K562 (cell line): ENCODE measurements around the gene NIM1K. TPM values are rescaled to one million over a fixed set of nuclear protein-coding genes. Genes with fewer than 3 reads are reported as not detected.

ENCODE experiments used
- ATAC-seq: fragments of 200-7000 bp; cut with Tn5 transposase; 3 replicates; pipeline ENCODE4 v1.9.1; 2020; ENCODE audit warnings: moderate library complexity
- BruUV-seq: library from RNA; stranded (reverse); fragments of 400-500 nt; replicated peaks from 2 replicates; lab custom pipeline; 2021; lab: Mats Ljungman, UMichigan
- CTCF ChIA-PET: fragments of 300-600 bp; formaldehyde crosslinking; extraction: SDS; loops from one replicate; lab custom pipeline; 2021; ENCODE audit warnings: low intra/inter-chr PET ratio; lab: Yijun Ruan, JAX
- POLR2A ChIA-PET: fragments of 300-600, 350-650 bp; sonication (Branson Sonifier 250); formaldehyde crosslinking; extraction: SDS; loops from one replicate; lab custom pipeline; 2021; ENCODE audit warnings: antibody characterized with exemption, inconsistent platforms; lab: Yijun Ruan, JAX
- DNase-seq, 4 experiments: peaks; one replicate each; pipeline versions ENCODE4 v3.0.0 to v3.0.0-alpha.2; 2011 to 2018; ENCODE audit warnings: low spot score in 3 of 4, mixed read lengths in 3 of 4; ENCODE audit errors: extremely low read depth in 1 of 4
- FAIRE-seq: peaks from 2 replicates; lab custom pipeline; 2011; peaks lifted over from hg19 to GRCh38; lab: Jason Lieb, UNC
- H2AFZ ChIP-seq: 2 replicates; pipeline ENCODE4 v1.6.0; 2011; ENCODE audit warnings: low read depth, low read length, control low read depth, inconsistent platforms
- H3K27ac ChIP-seq: fragments of 200-600 bp; 3 replicates; pipeline ENCODE4 v1.8.0; 2011; ENCODE audit warnings: low read depth, mild to moderate bottlenecking, control low read depth, inconsistent platforms, low read length, moderate library complexity, mixed read lengths; ENCODE audit errors: extremely low read depth
- H3K27me3 ChIP-seq, 2 experiments: fragments of 300-600 bp in 1 of 2; 2 replicates in 1 of 2; 3 replicates in 1 of 2; pipeline versions ENCODE4 v1.6.0 to v1.8.0; 2011; ENCODE audit warnings: inconsistent platforms in 2 of 2, low read length in 2 of 2, mild to moderate bottlenecking in 1 of 2, mixed read lengths in 1 of 2, moderate library complexity in 1 of 2; ENCODE audit not compliant: control insufficient read depth in 2 of 2, insufficient read depth in 2 of 2
- H3K36me3 ChIP-seq: fragments of 300-600 bp; 3 replicates; pipeline ENCODE4 v1.8.0; 2011; ENCODE audit warnings: mild to moderate bottlenecking, low read length, inconsistent platforms; ENCODE audit not compliant: control insufficient read depth, insufficient read depth
- H3K4me1 ChIP-seq, 2 experiments: fragments of 200-600 bp in 1 of 2; replicated peaks in 1 of 2; 2 replicates in 1 of 2; 3 replicates in 1 of 2; pipeline versions ENCODE4 v1.5.1 to v1.8.0; 2011; ENCODE audit warnings: inconsistent platforms in 2 of 2, low read length in 2 of 2, mild to moderate bottlenecking in 1 of 2, mixed read lengths in 1 of 2, moderate library complexity in 1 of 2; ENCODE audit not compliant: control insufficient read depth in 2 of 2, insufficient read depth in 2 of 2
- H3K4me2 ChIP-seq: 2 replicates; pipeline ENCODE4 v1.6.1; 2011; ENCODE audit warnings: low read length, control low read depth, inconsistent platforms, mixed read lengths; ENCODE audit not compliant: insufficient read depth
- H3K4me3 ChIP-seq: fragments of 200-600 bp; sonication (generic), shearing (Covaris generic); 2 replicates; pipeline ENCODE4 v1.5.1; 2016; ENCODE audit warnings: control low read depth, inconsistent platforms
- H3K79me2 ChIP-seq: fragments of 200-600 bp; 3 replicates; pipeline ENCODE4 v1.8.0; 2011; ENCODE audit warnings: low read length, inconsistent platforms; ENCODE audit not compliant: control insufficient read depth, insufficient read depth
- H3K9ac ChIP-seq, 2 experiments: 2 replicates each; pipeline versions ENCODE4 v1.6.0 to v1.6.1; 2011; ENCODE audit warnings: low read depth in 2 of 2, low read length in 2 of 2, control low read depth in 1 of 2, inconsistent platforms in 1 of 2, mild to moderate bottlenecking in 1 of 2, mixed read lengths in 1 of 2; ENCODE audit not compliant: insufficient read depth in 1 of 2
- H3K9me1 ChIP-seq: one replicate; pipeline ENCODE4 v1.6.0; 2011; ENCODE audit warnings: inconsistent platforms, mild to moderate bottlenecking, low read length, moderate library complexity; ENCODE audit not compliant: control insufficient read depth, insufficient read depth
- H3K9me3 ChIP-seq: replicated peaks from 2 replicates; pipeline ENCODE4 v1.5.1; 2011; ENCODE audit warnings: low read depth, low read length, inconsistent platforms; ENCODE audit not compliant: control insufficient read depth, insufficient read depth
- H4K20me1 ChIP-seq: replicated peaks from 2 replicates; pipeline ENCODE4 v1.6.1; 2011; ENCODE audit warnings: low read length, inconsistent platforms, mixed read lengths; ENCODE audit not compliant: control insufficient read depth, insufficient read depth
- HDAC3 ChIP-seq: fragments of 450-650 bp; IDR thresholded peaks from 2 replicates; pipeline ENCODE4 v1.6.1; 2018; ENCODE audit warnings: borderline replicate concordance, mild to moderate bottlenecking, moderate library complexity; ENCODE audit not compliant: partially characterized antibody
- NUFIP1 ChIP-seq: fragments of 450-650 bp; IDR thresholded peaks from 2 replicates; pipeline ENCODE4 v1.6.1; 2018; ENCODE audit not compliant: partially characterized antibody
- POU5F1 ChIP-seq: fragments of 150-350 bp; IDR thresholded peaks from 2 replicates; pipeline ENCODE4 v1.6.1; 2014; ENCODE audit warnings: borderline replicate concordance, low read length, low read depth, mild to moderate bottlenecking; ENCODE audit not compliant: partially characterized antibody
- RAD21 ChIP-seq, 2 experiments: fragments of 250-450 bp in 1 of 2; fragments of 450-650 bp in 1 of 2; sonication (Bioruptor Pico) in 1 of 2; formaldehyde crosslinking in 1 of 2; IDR thresholded peaks in 1 of 2; conservative IDR thresholded peaks in 1 of 2; 2 replicates each; pipeline versions ENCODE4 v1.4.0 to v1.8.0; 2020 to 2022; ENCODE audit warnings: mild to moderate bottlenecking in 2 of 2, moderate library complexity in 1 of 2
- RCOR1 ChIP-seq, 2 experiments: IDR thresholded peaks; 2 replicates each; pipeline ENCODE4 v1.6.1; 2012; ENCODE audit warnings: low read depth in 2 of 2, low read length in 2 of 2, borderline replicate concordance in 1 of 2, improper control_type of control experiment in 1 of 2
- RUNX1 ChIP-seq: sonication (generic); IDR thresholded peaks from 2 replicates; pipeline ENCODE4 v1.6.1; 2016; ENCODE audit warnings: antibody characterized with exemption, low read depth
- SIN3A ChIP-seq, 2 experiments: fragments of 150-350 bp in 1 of 2; IDR thresholded peaks; 2 replicates each; pipeline ENCODE4 v1.6.1; 2011 to 2016; ENCODE audit warnings: borderline replicate concordance in 2 of 2, low read depth in 2 of 2, low read length in 2 of 2, mild to moderate bottlenecking in 2 of 2, moderate library complexity in 2 of 2; ENCODE audit not compliant: control insufficient read depth in 1 of 2
- SRSF7 ChIP-seq: fragments of 200-400 bp; formaldehyde crosslinking; optimal IDR thresholded peaks from 2 replicates; pipeline ENCODE3; 2017; ENCODE audit warnings: mild to moderate bottlenecking, low read depth, low read length
- STAT5A ChIP-seq: IDR thresholded peaks from 2 replicates; pipeline ENCODE4 v1.6.1; 2012; ENCODE audit warnings: low read length, inconsistent platforms, borderline replicate concordance
- TEAD4 ChIP-seq, 2 experiments: sonication (generic) in 1 of 2; formaldehyde crosslinking in 1 of 2; IDR thresholded peaks; 2 replicates each; pipeline versions ENCODE4 v1.6.1 to v1.8.0; 2012 to 2022; ENCODE audit warnings: borderline replicate concordance in 1 of 2, inconsistent platforms in 1 of 2, low read length in 1 of 2, mild to moderate bottlenecking in 1 of 2, missing genetic modification reagents in 1 of 2
- ZFPM2 ChIP-seq: fragments of 250-450 bp; sonication (Bioruptor Pico); IDR thresholded peaks from 2 replicates; pipeline ENCODE4 v1.5.1; 2022; ENCODE audit warnings: mild to moderate bottlenecking
- WGBS: fragments of 100-300 bp; shearing (Covaris generic); methylation state at CpG from one replicate; pipeline ENCODE4 v1.1.6; 2016; ENCODE audit warnings: low coverage, mixed read lengths; ENCODE audit not compliant: insufficient coverage; ENCODE audit errors: missing lambda C conversion rate; 5-methylcytosine and 5-hydroxymethylcytosine counted together
- in situ Hi-C: fragments of 300-500 bp; cut with MboI; formaldehyde crosslinking; loops from 4 replicates; pipeline ENCODE4 v1.15.0; 2018; ENCODE audit warnings: inconsistent platforms, mixed read lengths
- intact Hi-C: fragments of 100-400 bp; cut with micrococcal nuclease; formaldehyde crosslinking; loops from 2 replicates; pipeline ENCODE4 v1.14.2; 2022
- polyA plus RNA-seq, 8 experiments: library from polyadenylated mRNA; depleted of rRNA in 4 of 8; stranded (reverse) in 5 of 8; unstranded in 3 of 8; fragments of >200 nt; fragmentation: Nextera tagmentation in 2 of 8; fragmentation: Illumina TruSeq in 1 of 8; extraction: Ambion mirVana in 2 of 8; extraction: Trizol in 1 of 8; gene quantifications; 2 replicates each; pipeline versions ENCODE4 v1.2.1 to v1.2.3, GENCODE V29; 2011 to 2014; ENCODE audit warnings: inconsistent platforms in 1 of 8, missing spikeins in 1 of 8
- total RNA-seq, 7 experiments: library from RNA; depleted of rRNA in 6 of 7; stranded (reverse); fragments of >200 nt in 6 of 7; fragmentation: Illumina TruSeq in 2 of 7; extraction: Trizol in 2 of 7; gene quantifications; 2 replicates each; pipeline versions ENCODE4 v1.2.1 to v1.2.3, GENCODE V29; 2011 to 2021; ENCODE audit warnings: low replicate concordance in 1 of 7

The NIM1K gene
- total and polyA plus RNA-seq, 9 of the 15 experiments (the other 6 are each of a cell fraction or from before 2014, with no cell fraction given): 0.03 to 0.34 (median 0.08) TPM; not detected in 3

GRCh38 chr5:43157068-43157467 lies 35.0 kb upstream of the NIM1K start:
- no peak overlapping the region for H3K9ac ChIP-seq
- intact Hi-C loops (no loop called here), in situ Hi-C loops (no loop called here)
- DNase-seq (no peak), FAIRE-seq (no peak), ATAC-seq (no peak)
- no peaks in the 10 kb centered on the region for H3K9me1 ChIP-seq
- TF ChIP-seq RCOR1 (IDR thresholded peaks at IDR 0.05; ENCODE audit: borderline replicate concordance in 1 of 2, low read depth in 2 of 2, low read length in 2 of 2) (no peak), ZFPM2 (CRISPR knock-in tag) (no peak), SIN3A (IDR thresholded peaks at IDR 0.05; ENCODE audit: borderline replicate concordance in 2 of 2, control insufficient read depth in 1 of 2, low read depth in 2 of 2, low read length in 2 of 2) (no peak), HDAC3 (no peak), RUNX1 (no peak), RAD21 (CRISPR knock-in tag; conservative IDR thresholded peaks at IDR 0.05 in 1 of 2, IDR thresholded peaks at IDR 0.05 in 1 of 2) (no peak), NUFIP1 (no peak), POU5F1 (no peak), TEAD4 (IDR thresholded peaks at IDR 0.05; ENCODE audit: low read length) (no peak), TEAD4 (CRISPR knock-in tag; IDR thresholded peaks at IDR 0.05; ENCODE audit: borderline replicate concordance) (no peak), SRSF7 (no peak), STAT5A (no peak)
- BruUV-seq: no TSS peak
- no peak overlapping the region for H2AFZ ChIP-seq
- H3K4me3 ChIP-seq: no peak overlapping the region
- peaks cover 80% of the 10 kb centered on the region for H3K36me3 ChIP-seq
- peaks cover 39% of the 10 kb centered on the region for H3K79me2 ChIP-seq
- ChIA-PET CTCF (no interaction called here), POLR2A (interaction anchor here (1.0 to 1.5 kb wide), 2 partner anchors 22 to 36 kb away, joined by 3 to 5 read pairs; partner anchors contain the start of gene ZNF131)
- H3K27ac ChIP-seq: no peak overlapping the region
- 56% methylated on average over 3 of the region's 3 CpGs for WGBS
- peaks cover 0 to 13% of the 10 kb centered on the region in 2 experiments; a peak in 2 of 5 replicates for H3K4me1 ChIP-seq
- no peaks in the 10 kb centered on the region for H3K27me3 ChIP-seq
- H3K4me2 ChIP-seq: no peak overlapping the region
- H4K20me1 ChIP-seq: no peaks in the 10 kb centered on the region
- H3K9me3 ChIP-seq: no peaks in the 10 kb centered on the region
